ENCODE measurements around the gene BMPR1B.

- TF ChIP-seq CTCF (IDR thresholded peaks at IDR 0.05; ENCODE audit: control extremely low read depth in 1 of 3, insufficient read depth in 1 of 3, low read depth in 1 of 3, low read length in 3 of 3) (no peak), POLR2A (IDR thresholded peaks at IDR 0.05; ENCODE audit: control extremely low read depth in 1 of 2, low read depth in 2 of 2, low read length in 2 of 2) (no peak), RAD21 (IDR thresholded peaks at IDR 0.05 in 1 of 2, conservative IDR thresholded peaks at IDR 0.05 in 1 of 2; ENCODE audit: low read depth in 2 of 2, low read length in 2 of 2) (no peak), MAX (IDR thresholded peaks at IDR 0.05) (no peak)
- TF ChIP-seq, protein P1, sequence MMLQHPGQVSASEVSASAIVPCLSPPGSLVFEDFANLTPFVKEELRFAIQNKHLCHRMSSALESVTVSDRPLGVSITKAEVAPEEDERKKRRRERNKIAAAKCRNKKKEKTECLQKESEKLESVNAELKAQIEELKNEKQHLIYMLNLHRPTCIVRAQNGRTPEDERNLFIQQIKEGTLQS (IDR thresholded peaks at IDR 0.05; ENCODE audit: insufficient read depth, low read depth, low read length), result no peak
Observed at GRCh38 chr4:95020521-95020920, 262.8 kb downstream of the BMPR1B start.

All from H1 (cell line).